Activated CD4-positive, alpha-beta T cell treated with anti-CD3 and anti-CD28 coated beads, Interleukin-2, amount 50 U/mL, for 24 hours (primary cell): ENCODE measurements around the gene CKAP4.

Experiments
- DNase-seq, 2 donors: peaks; one replicate each; pipeline ENCODE4 v3.0.0-alpha.2; 2020; ENCODE audit warnings: low read depth in 1 of 2, low spot score in 1 of 2

CKAP4 gene

GRCh38 chr12:106205208-106206069 lies 42.4 kb downstream of the CKAP4 start:
- no peak for DNase-seq

- DNase-seq, result no peak
These were observed 43.5 kb downstream of the CKAP4 start for GRCh38 chr12:106204312-106204711.

- no peak for DNase-seq
These were observed 49.8 kb downstream of the CKAP4 start for GRCh38 chr12:106197906-106198623.

- DNase-seq, result no peak
These were observed 52.2 kb downstream of the CKAP4 start for GRCh38 chr12:106195621-106196027.

GRCh38 chr12:106194351-106194750 lies 53.5 kb downstream of the CKAP4 start:
- no peak for DNase-seq

- no peak for DNase-seq
These were observed 54.2 kb downstream of the CKAP4 start for GRCh38 chr12:106193394-106194215.

GRCh38 chr12:106192659-106193393 lies 55.0 kb downstream of the CKAP4 start:
- DNase-seq, result no peak

GRCh38 chr12:106190581-106190980 lies 57.2 kb downstream of the CKAP4 start:
- no peak for DNase-seq

GRCh38 chr12:106189341-106189740 lies 58.5 kb downstream of the CKAP4 start:
- DNase-seq, result no peak

- DNase-seq, result no peak
These were observed 59.6 kb downstream of the CKAP4 start for GRCh38 chr12:106188256-106188655.
